K562 (cell line): Measurements from ENCODE around the gene CNPY4. TPM values are rescaled to one million over a fixed set of nuclear protein-coding genes. Genes with fewer than 3 reads are reported as not detected.

ENCODE experiments used
- BACH1 ChIP-seq: fragments of 200-800 bp; sonication (Bioruptor generic); IDR thresholded peaks from 2 replicates; pipeline ENCODE4 v1.6.1; 2016; ENCODE audit warnings: missing genetic modification characterization, missing compliant biosample characterization
- CHD1 ChIP-seq: fragments of 200-600 bp; sonication (generic); IDR thresholded peaks from one replicate; pipeline ENCODE4 v1.6.1; 2012; ENCODE audit warnings: mild to moderate bottlenecking, moderate library complexity, low read length, inconsistent platforms
- GATAD2A ChIP-seq: fragments of 450-650 bp; IDR thresholded peaks from 2 replicates; pipeline ENCODE4 v1.6.1; 2017
- GATAD2B ChIP-seq: fragments of 450-650 bp; IDR thresholded peaks from 2 replicates; pipeline ENCODE4 v1.6.1; 2017; ENCODE audit warnings: mild to moderate bottlenecking, borderline replicate concordance
- MXI1 ChIP-seq: IDR thresholded peaks from 2 replicates; pipeline ENCODE4 v1.6.1; 2011; ENCODE audit warnings: low read depth, mild to moderate bottlenecking, improper control_type of control experiment, low read length
- PBX2 ChIP-seq, 2 experiments: IDR thresholded peaks in 1 of 2; conservative IDR thresholded peaks in 1 of 2; 2 replicates each; pipeline ENCODE4 v1.6.1; 2016; ENCODE audit warnings: low read depth in 2 of 2, mild to moderate bottlenecking in 1 of 2, missing compliant biosample characterization in 1 of 2, missing genetic modification characterization in 1 of 2, moderate library complexity in 1 of 2
- PTBP1 ChIP-seq: fragments of 200-400 bp; formaldehyde crosslinking; IDR thresholded peaks from 2 replicates; pipeline ENCODE4 v1.6.1; 2017; ENCODE audit warnings: low read depth, low read length
- SP2 ChIP-seq: IDR thresholded peaks from 2 replicates; pipeline ENCODE4 v1.6.1; 2011; ENCODE audit warnings: mild to moderate bottlenecking, low read depth, low read length, moderate library complexity; ENCODE audit not compliant: poor library complexity, severe bottlenecking; ENCODE audit errors: extremely low read depth
- TGIF2 ChIP-seq: sonication (generic); formaldehyde crosslinking; IDR thresholded peaks from 2 replicates; pipeline ENCODE4 v1.8.1; 2022; ENCODE audit warnings: mild to moderate bottlenecking, missing genetic modification reagents, moderate library complexity
- ZNF518B ChIP-seq: fragments of 250-450 bp; sonication (Bioruptor Pico); IDR thresholded peaks from 2 replicates; pipeline ENCODE4 v1.5.0; 2021; ENCODE audit warnings: mild to moderate bottlenecking, moderate library complexity
- polyA plus RNA-seq, 8 experiments: library from polyadenylated mRNA; depleted of rRNA in 4 of 8; stranded (reverse) in 5 of 8; unstranded in 3 of 8; fragments of >200 nt; fragmentation: Nextera tagmentation in 2 of 8; fragmentation: Illumina TruSeq in 1 of 8; extraction: Ambion mirVana in 2 of 8; extraction: Trizol in 1 of 8; gene quantifications; 2 replicates each; pipeline versions ENCODE4 v1.2.1 to v1.2.3, GENCODE V29; 2011 to 2014; ENCODE audit warnings: inconsistent platforms in 1 of 8, missing spikeins in 1 of 8
- total RNA-seq, 7 experiments: library from RNA; depleted of rRNA in 6 of 7; stranded (reverse); fragments of >200 nt in 6 of 7; fragmentation: Illumina TruSeq in 2 of 7; extraction: Trizol in 2 of 7; gene quantifications; 2 replicates each; pipeline versions ENCODE4 v1.2.1 to v1.2.3, GENCODE V29; 2011 to 2021; ENCODE audit warnings: low replicate concordance in 1 of 7
- TF ChIP-seq, protein P1 (sequence below), 3 experiments: fragments of 200-800 bp in 1 of 3; fragments of 250-450 bp in 1 of 3; fragments of 450-650 bp in 1 of 3; sonication (Bioruptor Pico) in 1 of 3; sonication (Bioruptor generic) in 1 of 3; formaldehyde crosslinking in 1 of 3; IDR thresholded peaks; 2 replicates each; pipeline versions ENCODE4 v1.6.1 to v1.8.0; 2016 to 2022; ENCODE audit warnings: mild to moderate bottlenecking in 2 of 3, missing genetic modification characterization in 2 of 3, missing compliant biosample characterization in 1 of 3, moderate library complexity in 1 of 3
- TF ChIP-seq, protein P2 (sequence below): fragments of 450-650 bp; conservative IDR thresholded peaks from 2 replicates; pipeline ENCODE4 v1.6.1; 2016; ENCODE audit warnings: missing genetic modification characterization, low read depth, mild to moderate bottlenecking, missing compliant biosample characterization, moderate library complexity
- TF ChIP-seq, protein P3 (sequence below): sonication (generic); formaldehyde crosslinking; IDR thresholded peaks from 2 replicates; pipeline ENCODE4 v1.8.0; 2023; ENCODE audit warnings: mild to moderate bottlenecking, missing genetic modification reagents

The CNPY4 gene
- total and polyA plus RNA-seq, 9 of the 15 experiments (the other 6 are each of a cell fraction or from before 2014, with no cell fraction given) = 1.9 to 11.2 (median 7.0) TPM

GRCh38 chr7:100167912-100168323, 48.5 kb downstream of the CNPY4 start (continued):
- TF ChIP-seq PTBP1 (no peak), GATAD2A (peak; percentile 100), CHD1 (no peak), TGIF2 (CRISPR knock-in tag) (no peak), SP2 (no peak), BACH1 (tag) (no peak), PBX2 (CRISPR knock-in tag; IDR thresholded peaks at IDR 0.05; ENCODE audit: low read depth) (no peak), PBX2 (tag; conservative IDR thresholded peaks at IDR 0.05; ENCODE audit: low read depth) (peak; percentile 53; the same call in 1 of the 2 replicates), GATAD2B (no peak; the same call in 1 of the 2 replicates), MXI1 (no peak), ZNF518B (no peak)
- TF ChIP-seq, protein P1, sequence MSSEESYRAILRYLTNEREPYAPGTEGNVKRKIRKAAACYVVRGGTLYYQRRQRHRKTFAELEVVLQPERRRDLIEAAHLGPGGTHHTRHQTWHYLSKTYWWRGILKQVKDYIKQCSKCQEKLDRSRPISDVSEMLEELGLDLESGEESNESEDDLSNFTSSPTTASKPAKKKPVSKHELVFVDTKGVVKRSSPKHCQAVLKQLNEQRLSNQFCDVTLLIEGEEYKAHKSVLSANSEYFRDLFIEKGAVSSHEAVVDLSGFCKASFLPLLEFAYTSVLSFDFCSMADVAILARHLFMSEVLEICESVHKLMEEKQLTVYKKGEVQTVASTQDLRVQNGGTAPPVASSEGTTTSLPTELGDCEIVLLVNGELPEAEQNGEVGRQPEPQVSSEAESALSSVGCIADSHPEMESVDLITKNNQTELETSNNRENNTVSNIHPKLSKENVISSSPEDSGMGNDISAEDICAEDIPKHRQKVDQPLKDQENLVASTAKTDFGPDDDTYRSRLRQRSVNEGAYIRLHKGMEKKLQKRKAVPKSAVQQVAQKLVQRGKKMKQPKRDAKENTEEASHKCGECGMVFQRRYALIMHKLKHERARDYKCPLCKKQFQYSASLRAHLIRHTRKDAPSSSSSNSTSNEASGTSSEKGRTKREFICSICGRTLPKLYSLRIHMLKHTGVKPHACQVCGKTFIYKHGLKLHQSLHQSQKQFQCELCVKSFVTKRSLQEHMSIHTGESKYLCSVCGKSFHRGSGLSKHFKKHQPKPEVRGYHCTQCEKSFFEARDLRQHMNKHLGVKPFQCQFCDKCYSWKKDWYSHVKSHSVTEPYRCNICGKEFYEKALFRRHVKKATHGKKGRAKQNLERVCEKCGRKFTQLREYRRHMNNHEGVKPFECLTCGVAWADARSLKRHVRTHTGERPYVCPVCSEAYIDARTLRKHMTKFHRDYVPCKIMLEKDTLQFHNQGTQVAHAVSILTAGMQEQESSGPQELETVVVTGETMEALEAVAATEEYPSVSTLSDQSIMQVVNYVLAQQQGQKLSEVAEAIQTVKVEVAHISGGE (CRISPR knock-in tag; IDR thresholded peaks at IDR 0.05) = 0 out of 6 replicates have a peak, but pooled peaks of 1 of the 3 experiments have one; percentile 47
- TF ChIP-seq, protein P2, sequence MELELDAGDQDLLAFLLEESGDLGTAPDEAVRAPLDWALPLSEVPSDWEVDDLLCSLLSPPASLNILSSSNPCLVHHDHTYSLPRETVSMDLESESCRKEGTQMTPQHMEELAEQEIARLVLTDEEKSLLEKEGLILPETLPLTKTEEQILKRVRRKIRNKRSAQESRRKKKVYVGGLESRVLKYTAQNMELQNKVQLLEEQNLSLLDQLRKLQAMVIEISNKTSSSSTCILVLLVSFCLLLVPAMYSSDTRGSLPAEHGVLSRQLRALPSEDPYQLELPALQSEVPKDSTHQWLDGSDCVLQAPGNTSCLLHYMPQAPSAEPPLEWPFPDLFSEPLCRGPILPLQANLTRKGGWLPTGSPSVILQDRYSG = no peak
- TF ChIP-seq, protein P3, sequence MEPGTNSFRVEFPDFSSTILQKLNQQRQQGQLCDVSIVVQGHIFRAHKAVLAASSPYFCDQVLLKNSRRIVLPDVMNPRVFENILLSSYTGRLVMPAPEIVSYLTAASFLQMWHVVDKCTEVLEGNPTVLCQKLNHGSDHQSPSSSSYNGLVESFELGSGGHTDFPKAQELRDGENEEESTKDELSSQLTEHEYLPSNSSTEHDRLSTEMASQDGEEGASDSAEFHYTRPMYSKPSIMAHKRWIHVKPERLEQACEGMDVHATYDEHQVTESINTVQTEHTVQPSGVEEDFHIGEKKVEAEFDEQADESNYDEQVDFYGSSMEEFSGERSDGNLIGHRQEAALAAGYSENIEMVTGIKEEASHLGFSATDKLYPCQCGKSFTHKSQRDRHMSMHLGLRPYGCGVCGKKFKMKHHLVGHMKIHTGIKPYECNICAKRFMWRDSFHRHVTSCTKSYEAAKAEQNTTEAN (CRISPR knock-in tag) = no peak
